Fibroblast of lung (primary cell): ENCODE data around the gene PRKCA. TPM values are rescaled to one million over a fixed set of nuclear protein-coding genes. Genes with fewer than 3 reads are reported as not detected.

ENCODE experiments used
- DNase-seq, 2 donors: peaks; one replicate each; pipeline versions ENCODE4 v3.0.0 to v3.0.0-alpha.2; 2010; ENCODE audit warnings: low read depth in 2 of 2
- H2AFZ ChIP-seq: 2 replicates; pipeline ENCODE4 v1.5.1; 2012; ENCODE audit warnings: low read length, control low read depth, inconsistent platforms
- H3K27ac ChIP-seq: 2 replicates; pipeline ENCODE4 v1.5.1; 2011; ENCODE audit warnings: low read length, control low read depth; ENCODE audit not compliant: insufficient read depth
- H3K27me3 ChIP-seq: 2 replicates; pipeline ENCODE4 v1.5.1; 2011; ENCODE audit warnings: mild to moderate bottlenecking, low read length; ENCODE audit not compliant: control insufficient read depth, insufficient read depth
- H3K36me3 ChIP-seq: 2 replicates; pipeline ENCODE4 v1.5.1; 2011; ENCODE audit warnings: low read length; ENCODE audit not compliant: control insufficient read depth, insufficient read depth
- H3K4me1 ChIP-seq: 2 replicates; pipeline ENCODE4 v1.5.1; 2011; ENCODE audit warnings: low read length; ENCODE audit not compliant: control insufficient read depth, insufficient read depth; ENCODE audit errors: extremely low read depth
- H3K4me2 ChIP-seq: 2 replicates; pipeline ENCODE4 v1.5.1; 2011; ENCODE audit warnings: low read length, control low read depth; ENCODE audit not compliant: insufficient read depth; ENCODE audit errors: extremely low read depth
- H3K4me3 ChIP-seq, 4 experiments: fragments of 200-600 bp in 1 of 4; sonication (generic) in 1 of 4; replicated peaks in 1 of 4; 2 replicates each; pipeline ENCODE4 v1.5.1; 2011 to 2016; ENCODE audit warnings: low read length in 4 of 4, low read depth in 3 of 4, mild to moderate bottlenecking in 3 of 4, control low read depth in 2 of 4, inconsistent platforms in 1 of 4, mixed read lengths in 1 of 4; ENCODE audit not compliant: insufficient read depth in 1 of 4; ENCODE audit errors: control extremely low read depth in 1 of 4
- H3K79me2 ChIP-seq: 2 replicates; pipeline ENCODE4 v1.5.1; 2012; ENCODE audit warnings: mild to moderate bottlenecking, low read length, inconsistent platforms; ENCODE audit not compliant: control insufficient read depth, insufficient read depth
- H3K9ac ChIP-seq: 2 replicates; pipeline ENCODE4 v1.5.1; 2011; ENCODE audit warnings: mild to moderate bottlenecking, low read length, control low read depth; ENCODE audit not compliant: insufficient read depth
- H3K9me3 ChIP-seq: 2 replicates; pipeline ENCODE4 v1.5.1; 2012; ENCODE audit warnings: low read depth, low read length; ENCODE audit not compliant: control insufficient read depth, insufficient read depth
- H4K20me1 ChIP-seq: 2 replicates; pipeline ENCODE4 v1.5.1; 2011; ENCODE audit warnings: low read length; ENCODE audit not compliant: control insufficient read depth, insufficient read depth; ENCODE audit errors: extremely low read depth
- EZH2 ChIP-seq: IDR thresholded peaks from 2 replicates; pipeline ENCODE4 v1.5.1; 2012; ENCODE audit warnings: low read length, control low read depth, mild to moderate bottlenecking; ENCODE audit errors: missing control alignments
- polyA plus RNA-seq, 2 donors: library from polyadenylated mRNA; depleted of rRNA in 1 of 2; stranded (reverse) in 1 of 2; unstranded in 1 of 2; fragments of >200 nt; gene quantifications; 2 replicates each; pipeline ENCODE4 v1.2.1, GENCODE V29; 2011 to 2012; ENCODE audit warnings: missing spikeins in 1 of 2
- total RNA-seq: library from RNA; depleted of rRNA; stranded (reverse); fragments of >200 nt; gene quantifications from 2 replicates; pipeline ENCODE4 v1.2.1, GENCODE V29; 2014
- TF ChIP-seq, protein P1 (sequence below), 2 donors: IDR thresholded peaks in 1 of 2; conservative IDR thresholded peaks in 1 of 2; 1 replicate in 1 of 2; 2 replicates in 1 of 2; pipeline ENCODE4 v1.5.1; 2011 to 2012; ENCODE audit warnings: low read length in 2 of 2, control low read depth in 1 of 2, inconsistent platforms in 1 of 2, low read depth in 1 of 2, mild to moderate bottlenecking in 1 of 2

Gene PRKCA
- total and polyA plus RNA-seq, 2 donors (not counting 1 experiment from before 2014, with no cell fraction given) = 34.0 to 74.2 TPM

GRCh38 chr17:66763056-66763455 lies 460.6 kb downstream of the PRKCA start:
- no peaks in the 10 kb centered on the region for H3K36me3 ChIP-seq
- TF ChIP-seq, protein P1, sequence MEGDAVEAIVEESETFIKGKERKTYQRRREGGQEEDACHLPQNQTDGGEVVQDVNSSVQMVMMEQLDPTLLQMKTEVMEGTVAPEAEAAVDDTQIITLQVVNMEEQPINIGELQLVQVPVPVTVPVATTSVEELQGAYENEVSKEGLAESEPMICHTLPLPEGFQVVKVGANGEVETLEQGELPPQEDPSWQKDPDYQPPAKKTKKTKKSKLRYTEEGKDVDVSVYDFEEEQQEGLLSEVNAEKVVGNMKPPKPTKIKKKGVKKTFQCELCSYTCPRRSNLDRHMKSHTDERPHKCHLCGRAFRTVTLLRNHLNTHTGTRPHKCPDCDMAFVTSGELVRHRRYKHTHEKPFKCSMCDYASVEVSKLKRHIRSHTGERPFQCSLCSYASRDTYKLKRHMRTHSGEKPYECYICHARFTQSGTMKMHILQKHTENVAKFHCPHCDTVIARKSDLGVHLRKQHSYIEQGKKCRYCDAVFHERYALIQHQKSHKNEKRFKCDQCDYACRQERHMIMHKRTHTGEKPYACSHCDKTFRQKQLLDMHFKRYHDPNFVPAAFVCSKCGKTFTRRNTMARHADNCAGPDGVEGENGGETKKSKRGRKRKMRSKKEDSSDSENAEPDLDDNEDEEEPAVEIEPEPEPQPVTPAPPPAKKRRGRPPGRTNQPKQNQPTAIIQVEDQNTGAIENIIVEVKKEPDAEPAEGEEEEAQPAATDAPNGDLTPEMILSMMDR (conservative IDR thresholded peaks at IDR 0.05 in 1 of 2, IDR thresholded peaks at IDR 0.05 in 1 of 2; ENCODE audit: low read depth in 1 of 2, low read length in 2 of 2) = no peak
- TF ChIP-seq EZH2 = no peak
- H3K4me2 ChIP-seq = no peak overlapping the region
- no peaks in the 10 kb centered on the region for H4K20me1 ChIP-seq
- H3K9ac ChIP-seq = no peak overlapping the region
- H2AFZ ChIP-seq = no peak overlapping the region
- H3K27me3 ChIP-seq = no peaks in the 10 kb centered on the region
- no peaks in the 10 kb centered on the region for H3K4me1 ChIP-seq
- H3K4me3 ChIP-seq = no peak overlapping the region
- no peak overlapping the region for H3K27ac ChIP-seq
- H3K79me2 ChIP-seq = no peaks in the 10 kb centered on the region
- DNase-seq = no peak
- no peaks in the 10 kb centered on the region for H3K9me3 ChIP-seq

GRCh38 chr17:66764506-66764905 lies 462.1 kb downstream of the PRKCA start:
- no peaks in the 10 kb centered on the region for H3K36me3 ChIP-seq
- no peak overlapping the region for H3K9ac ChIP-seq
- no peak overlapping the region for H3K27ac ChIP-seq
- no peaks in the 10 kb centered on the region for H3K27me3 ChIP-seq
- TF ChIP-seq, protein P1 (conservative IDR thresholded peaks at IDR 0.05 in 1 of 2, IDR thresholded peaks at IDR 0.05 in 1 of 2; ENCODE audit: low read depth in 1 of 2, low read length in 2 of 2) = no peak
- no peak for TF ChIP-seq EZH2
- no peaks in the 10 kb centered on the region for H4K20me1 ChIP-seq
- no peak for DNase-seq
- H3K9me3 ChIP-seq = no peaks in the 10 kb centered on the region
- no peaks in the 10 kb centered on the region for H3K4me1 ChIP-seq
- no peaks in the 10 kb centered on the region for H3K79me2 ChIP-seq
- no peak overlapping the region for H3K4me3 ChIP-seq
- H2AFZ ChIP-seq = no peak overlapping the region
- H3K4me2 ChIP-seq = no peak overlapping the region

DNA sequence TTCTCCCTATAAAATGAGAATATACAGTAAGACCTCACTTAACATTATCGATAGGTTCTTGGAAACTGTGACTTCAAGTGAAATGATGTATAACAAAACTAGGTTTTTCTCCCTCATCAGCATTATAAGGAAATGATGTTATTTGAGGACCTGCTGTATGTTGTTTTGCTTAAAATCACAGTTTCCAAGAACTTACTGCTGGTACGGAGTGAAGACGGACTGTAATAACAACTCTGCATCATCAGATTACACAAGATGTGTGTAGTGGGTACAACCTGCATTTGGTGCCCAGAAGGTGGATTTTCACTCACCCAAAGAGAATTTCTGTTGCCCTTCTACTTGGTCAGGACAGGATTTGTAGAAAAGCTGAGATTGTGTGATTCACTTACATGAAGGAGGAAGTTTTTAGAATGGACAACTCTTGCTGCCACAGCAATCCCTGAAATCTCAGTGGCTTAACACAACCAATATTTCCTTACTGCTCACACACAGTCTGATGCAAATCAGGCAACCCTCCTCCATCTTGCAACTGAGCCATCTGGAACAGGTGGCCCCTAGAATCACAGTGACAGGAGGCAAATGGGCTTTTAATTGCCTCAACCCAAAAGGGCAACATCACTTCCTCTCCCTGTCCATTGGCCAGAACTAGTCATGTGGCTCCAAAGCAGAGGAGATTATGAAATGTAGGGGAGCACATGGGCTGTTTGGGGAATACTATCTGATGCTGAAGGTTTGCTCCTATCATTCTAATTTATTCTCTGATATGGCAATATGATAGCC lies 464.9 kb downstream of the PRKCA start:
- Histone ChIP-seq H3K27me3 (no peaks in the 10 kb centered on the region), H3K4me1 (no peaks in the 10 kb centered on the region)

More for the DNA sequence above, 464.9 kb downstream of the PRKCA start:
- H3K27ac ChIP-seq = no peak overlapping the region
- TF ChIP-seq, protein P1 (conservative IDR thresholded peaks at IDR 0.05 in 1 of 2, IDR thresholded peaks at IDR 0.05 in 1 of 2; ENCODE audit: low read depth in 1 of 2, low read length in 2 of 2) = no peak
- TF ChIP-seq EZH2 = no peak
- no peak overlapping the region for H3K4me3 ChIP-seq
- H3K9ac ChIP-seq = no peak overlapping the region
- DNase-seq = no peak
- no peaks in the 10 kb centered on the region for H3K9me3 ChIP-seq
- no peaks in the 10 kb centered on the region for H4K20me1 ChIP-seq
- no peak overlapping the region for H2AFZ ChIP-seq
- H3K4me2 ChIP-seq = no peak overlapping the region
- no peaks in the 10 kb centered on the region for H3K79me2 ChIP-seq
- H3K36me3 ChIP-seq = no peaks in the 10 kb centered on the region
